Fibroblast of villous mesenchyme (primary cell): ENCODE measurements around the gene ADRA2B. TPM values are rescaled to one million over a fixed set of nuclear protein-coding genes. Genes with fewer than 3 reads are reported as not detected.

ENCODE experiments used
- DNase-seq: peaks from one replicate; pipeline ENCODE4 v3.0.0-alpha.2; 2010; ENCODE audit warnings: low read depth
- H3K4me3 ChIP-seq: 2 replicates; pipeline ENCODE4 v1.5.1; 2011; ENCODE audit warnings: low read depth, mild to moderate bottlenecking, low read length
- CTCF ChIP-seq: IDR thresholded peaks from 2 replicates; pipeline ENCODE4 v1.5.1; 2012; ENCODE audit warnings: low read depth, mild to moderate bottlenecking, low read length; ENCODE audit not compliant: insufficient read depth
- total RNA-seq: library from RNA; depleted of rRNA; stranded (reverse); fragments of >200 nt; gene quantifications from 2 replicates; pipeline ENCODE4 v1.2.3, GENCODE V29; 2012

ADRA2B gene
- total RNA-seq, 1 donor, result not detected

GRCh38 chr2:96114903-96115581 is 1.3 kb downstream of the ADRA2B start:
- TF ChIP-seq CTCF, result no peak
- no peak for DNase-seq
- no peak overlapping the region for H3K4me3 ChIP-seq

DNA sequence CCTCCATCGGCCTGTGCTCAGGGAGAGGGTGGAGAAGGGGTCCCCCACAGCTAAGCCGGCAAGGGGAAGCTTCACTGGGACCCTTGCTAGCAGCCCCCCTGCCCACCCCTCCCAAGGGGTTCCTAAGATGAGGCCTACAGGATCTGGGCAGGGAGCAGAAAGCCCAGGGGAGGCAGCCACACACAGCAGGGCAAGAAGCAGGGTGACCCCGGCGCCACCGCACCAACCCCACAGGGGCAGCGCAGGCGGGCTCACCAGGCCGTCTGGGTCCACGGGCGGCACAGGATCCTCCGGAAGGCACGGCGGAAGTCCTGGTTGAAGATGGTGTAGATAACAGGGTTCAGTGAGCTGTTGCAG is 1.8 kb downstream of the ADRA2B start:
- DNase-seq, result no peak
- no peak for TF ChIP-seq CTCF
- no peak overlapping the region for H3K4me3 ChIP-seq

- H3K4me3 ChIP-seq, result no peak overlapping the region
- no peak for TF ChIP-seq CTCF
- DNase-seq, result no peak
Observed at GRCh38 chr2:96113951-96114350, 2.4 kb downstream of the ADRA2B start.

- no peak for TF ChIP-seq CTCF
- H3K4me3 ChIP-seq, result no peak overlapping the region
- no peak for DNase-seq
Observed at GRCh38 chr2:96113367-96113677, 3.0 kb downstream of the ADRA2B start.

DNA sequence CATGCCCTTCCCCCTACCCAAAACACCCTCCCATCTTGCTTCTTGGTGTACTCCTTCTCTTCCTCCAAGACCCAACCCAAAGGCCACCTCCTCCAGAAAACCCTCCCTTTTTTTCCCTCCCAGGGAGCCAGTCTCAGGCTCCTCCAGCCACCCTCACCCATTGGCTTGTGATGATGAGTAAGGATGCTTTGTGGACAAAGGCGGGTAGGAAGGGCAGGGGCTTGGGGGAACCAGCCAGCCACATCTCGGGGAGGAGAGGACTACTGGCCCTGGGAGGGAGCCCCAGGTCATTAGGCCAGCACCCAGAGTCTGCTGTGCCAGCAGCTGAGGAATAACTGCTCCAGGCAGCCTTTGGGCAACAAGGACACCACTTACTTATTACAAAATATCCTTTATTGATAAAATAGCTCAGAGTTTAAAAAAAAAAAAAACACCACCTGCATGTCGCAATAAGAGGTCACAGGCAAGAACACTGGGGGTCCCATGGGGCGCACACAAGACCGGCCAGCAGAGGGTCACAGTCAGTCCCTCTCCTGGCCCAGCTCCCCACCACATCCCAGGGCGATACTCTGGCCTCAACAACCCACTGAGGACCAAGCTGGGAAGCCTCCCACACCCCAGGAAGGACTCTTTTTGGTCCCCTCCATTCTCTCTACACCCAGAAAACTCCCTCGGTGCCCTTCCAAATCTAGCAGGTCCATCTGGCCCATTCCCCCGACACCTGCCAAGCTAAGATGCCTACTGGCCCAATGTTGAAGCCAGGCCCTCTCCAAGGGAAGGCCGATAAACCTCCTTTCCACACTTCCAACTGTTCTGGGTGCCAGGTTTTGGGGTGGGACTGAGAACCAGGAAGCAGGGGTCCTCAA is 3.6 kb downstream of the ADRA2B start:
- no peak for TF ChIP-seq CTCF
- no peak overlapping the region for H3K4me3 ChIP-seq
- DNase-seq, result no peak

GRCh38 chr2:96111823-96112500 is 4.4 kb downstream of the ADRA2B start:
- no peak for TF ChIP-seq CTCF
- no peak overlapping the region for H3K4me3 ChIP-seq
- DNase-seq, result no peak
